NCI-H2171 treated with DMSO at 0.1 percent for 48 hours (cell line): ENCODE data around the gene ATP5F1B.

Source experiments
- DNase-seq: peaks from one replicate; lab custom pipeline; 2025; lab: John Stamatoyannopoulos, UW

ATP5F1B gene

GRCh38 chr12:56645201-56645716 is 525 bp downstream of the ATP5F1B start:
- peak; percentile 56 for DNase-seq

- no peak for DNase-seq
Measured at GRCh38 chr12:56644654-56645053, 1.1 kb downstream of the ATP5F1B start.

- DNase-seq: no peak
Measured at GRCh38 chr12:56641219-56641618, 4.6 kb downstream of the ATP5F1B start.

- DNase-seq: no peak
Measured at GRCh38 chr12:56637621-56638020, 8.2 kb downstream of the ATP5F1B start.

GRCh38 chr12:56636675-56637540 is 8.9 kb downstream of the ATP5F1B start:
- DNase-seq: peak; percentile 99

- DNase-seq: peak; percentile 84
Measured at GRCh38 chr12:56635806-56636674, 9.7 kb downstream of the ATP5F1B start.

- peak; percentile 87 for DNase-seq
Measured at GRCh38 chr12:56634837-56635791, 10.7 kb downstream of the ATP5F1B start.

- DNase-seq: peak; percentile 72
Measured at GRCh38 chr12:56634242-56634836, 11.4 kb downstream of the ATP5F1B start.

- no peak for DNase-seq
Measured at GRCh38 chr12:56633468-56634241, 12.1 kb downstream of the ATP5F1B start.

GRCh38 chr12:56632701-56633467 is 12.9 kb downstream of the ATP5F1B start:
- peak; percentile 11 for DNase-seq

- DNase-seq: no peak
Measured at GRCh38 chr12:56631790-56632700, 13.7 kb downstream of the ATP5F1B start.

GRCh38 chr12:56630180-56630632 is 15.6 kb downstream of the ATP5F1B start, which contains the start of gene BAZ2A:
Gene BAZ2A, minus strand, starts transcription at chr12:56630326. Its CDS starts 12,796 bp downstream, at chr12:56617530.
- peak; percentile 79 for DNase-seq

GRCh38 chr12:56629459-56630179 is 16.2 kb downstream of the ATP5F1B start:
- DNase-seq: peak; percentile 37

GRCh38 chr12:56628671-56629458 is 16.9 kb downstream of the ATP5F1B start:
- DNase-seq: peak; percentile 37

GRCh38 chr12:56626701-56627100 is 19.1 kb downstream of the ATP5F1B start:
- no peak for DNase-seq

- DNase-seq: no peak
Measured at GRCh38 chr12:56622535-56622934, 23.2 kb downstream of the ATP5F1B start.

- DNase-seq: no peak
Measured at GRCh38 chr12:56616925-56617324, 28.9 kb downstream of the ATP5F1B start.
